WTC11 (cell line): ENCODE results near the gene NUDT6.

Source experiments
- E2F4 ChIP-seq: sonication (generic); formaldehyde crosslinking; IDR thresholded peaks from 2 replicates; pipeline ENCODE4 v1.8.1; 2022; ENCODE audit warnings: low read depth, mild to moderate bottlenecking, moderate library complexity, missing genetic modification reagents, borderline replicate concordance
- FOXK1 ChIP-seq: sonication (generic); formaldehyde crosslinking; IDR thresholded peaks from 2 replicates; pipeline ENCODE4 v1.8.0; 2022; ENCODE audit warnings: mild to moderate bottlenecking, moderate library complexity, missing genetic modification reagents
- ZBTB43 ChIP-seq: sonication (generic); formaldehyde crosslinking; IDR thresholded peaks from 2 replicates; pipeline ENCODE4 v1.8.1; 2023; ENCODE audit warnings: mild to moderate bottlenecking, missing genetic modification reagents

GRCh38 chr4:122903766-122904288, 18.6 kb downstream of the NUDT6 start:
- TF ChIP-seq ZBTB43 (CRISPR knock-in tag) (no peak), E2F4 (CRISPR knock-in tag) (no peak), FOXK1 (CRISPR knock-in tag) (no peak)
